Fibroblast of lung (primary cell): ENCODE data around the gene USP7. TPM values are rescaled to one million over a fixed set of nuclear protein-coding genes. Genes with fewer than 3 reads are reported as not detected.

Source experiments
- DNase-seq, 2 donors: peaks; one replicate each; pipeline versions ENCODE4 v3.0.0 to v3.0.0-alpha.2; 2010; ENCODE audit warnings: low read depth in 2 of 2
- H2AFZ ChIP-seq: 2 replicates; pipeline ENCODE4 v1.5.1; 2012; ENCODE audit warnings: low read length, control low read depth, inconsistent platforms
- H3K27ac ChIP-seq: 2 replicates; pipeline ENCODE4 v1.5.1; 2011; ENCODE audit warnings: low read length, control low read depth; ENCODE audit not compliant: insufficient read depth
- H3K27me3 ChIP-seq: 2 replicates; pipeline ENCODE4 v1.5.1; 2011; ENCODE audit warnings: mild to moderate bottlenecking, low read length; ENCODE audit not compliant: control insufficient read depth, insufficient read depth
- H3K36me3 ChIP-seq: 2 replicates; pipeline ENCODE4 v1.5.1; 2011; ENCODE audit warnings: low read length; ENCODE audit not compliant: control insufficient read depth, insufficient read depth
- H3K4me1 ChIP-seq: 2 replicates; pipeline ENCODE4 v1.5.1; 2011; ENCODE audit warnings: low read length; ENCODE audit not compliant: control insufficient read depth, insufficient read depth; ENCODE audit errors: extremely low read depth
- H3K4me2 ChIP-seq: 2 replicates; pipeline ENCODE4 v1.5.1; 2011; ENCODE audit warnings: low read length, control low read depth; ENCODE audit not compliant: insufficient read depth; ENCODE audit errors: extremely low read depth
- H3K4me3 ChIP-seq, 4 experiments: fragments of 200-600 bp in 1 of 4; sonication (generic) in 1 of 4; replicated peaks in 1 of 4; 2 replicates each; pipeline ENCODE4 v1.5.1; 2011 to 2016; ENCODE audit warnings: low read length in 4 of 4, low read depth in 3 of 4, mild to moderate bottlenecking in 3 of 4, control low read depth in 2 of 4, inconsistent platforms in 1 of 4, mixed read lengths in 1 of 4; ENCODE audit not compliant: insufficient read depth in 1 of 4; ENCODE audit errors: control extremely low read depth in 1 of 4
- H3K79me2 ChIP-seq: 2 replicates; pipeline ENCODE4 v1.5.1; 2012; ENCODE audit warnings: mild to moderate bottlenecking, low read length, inconsistent platforms; ENCODE audit not compliant: control insufficient read depth, insufficient read depth
- H3K9ac ChIP-seq: 2 replicates; pipeline ENCODE4 v1.5.1; 2011; ENCODE audit warnings: mild to moderate bottlenecking, low read length, control low read depth; ENCODE audit not compliant: insufficient read depth
- H3K9me3 ChIP-seq: 2 replicates; pipeline ENCODE4 v1.5.1; 2012; ENCODE audit warnings: low read depth, low read length; ENCODE audit not compliant: control insufficient read depth, insufficient read depth
- H4K20me1 ChIP-seq: 2 replicates; pipeline ENCODE4 v1.5.1; 2011; ENCODE audit warnings: low read length; ENCODE audit not compliant: control insufficient read depth, insufficient read depth; ENCODE audit errors: extremely low read depth
- CTCF ChIP-seq, 2 donors: IDR thresholded peaks in 1 of 2; conservative IDR thresholded peaks in 1 of 2; 1 replicate in 1 of 2; 2 replicates in 1 of 2; pipeline ENCODE4 v1.5.1; 2011 to 2012; ENCODE audit warnings: low read length in 2 of 2, control low read depth in 1 of 2, inconsistent platforms in 1 of 2, low read depth in 1 of 2, mild to moderate bottlenecking in 1 of 2
- EZH2 ChIP-seq: IDR thresholded peaks from 2 replicates; pipeline ENCODE4 v1.5.1; 2012; ENCODE audit warnings: low read length, control low read depth, mild to moderate bottlenecking; ENCODE audit errors: missing control alignments
- polyA plus RNA-seq, 2 donors: library from polyadenylated mRNA; depleted of rRNA in 1 of 2; stranded (reverse) in 1 of 2; unstranded in 1 of 2; fragments of >200 nt; gene quantifications; 2 replicates each; pipeline ENCODE4 v1.2.1, GENCODE V29; 2011 to 2012; ENCODE audit warnings: missing spikeins in 1 of 2
- total RNA-seq: library from RNA; depleted of rRNA; stranded (reverse); fragments of >200 nt; gene quantifications from 2 replicates; pipeline ENCODE4 v1.2.1, GENCODE V29; 2014

USP7 gene
- total and polyA plus RNA-seq, 2 donors (not counting 1 experiment from before 2014, with no cell fraction given), result 22.5 to 48.7 TPM

GRCh38 chr16:8892101-8892575 lies 71.6 kb downstream of the USP7 start:
- H3K9ac ChIP-seq, result no peak overlapping the region
- H3K4me2 ChIP-seq, result no peak overlapping the region
- H3K4me3 ChIP-seq, result no peak overlapping the region
- no peak for DNase-seq
- H4K20me1 ChIP-seq, result no peaks in the 10 kb centered on the region
- H3K36me3 ChIP-seq, result peaks cover 26% of the 10 kb centered on the region
- no peak overlapping the region for H3K27ac ChIP-seq
- no peaks in the 10 kb centered on the region for H3K79me2 ChIP-seq
- H2AFZ ChIP-seq, result no peak overlapping the region
- H3K27me3 ChIP-seq, result no peaks in the 10 kb centered on the region
- no peak for TF ChIP-seq CTCF (conservative IDR thresholded peaks at IDR 0.05 in 1 of 2, IDR thresholded peaks at IDR 0.05 in 1 of 2; ENCODE audit: low read depth in 1 of 2, low read length in 2 of 2)
- TF ChIP-seq EZH2, result no peak
- H3K9me3 ChIP-seq, result no peaks in the 10 kb centered on the region
- H3K4me1 ChIP-seq, result peaks cover 10% of the 10 kb centered on the region

GRCh38 chr16:8890549-8890921 lies 73.2 kb downstream of the USP7 start:
- H3K27ac ChIP-seq, result no peak overlapping the region
- H3K4me2 ChIP-seq, result no peak overlapping the region
- no peak overlapping the region for H3K9ac ChIP-seq
- DNase-seq, result no peak
- H3K27me3 ChIP-seq, result no peaks in the 10 kb centered on the region
- no peaks in the 10 kb centered on the region for H4K20me1 ChIP-seq
- no peaks in the 10 kb centered on the region for H3K9me3 ChIP-seq
- H2AFZ ChIP-seq, result no peak overlapping the region
- H3K4me3 ChIP-seq, result no peak overlapping the region
- H3K4me1 ChIP-seq, result peaks cover 17% of the 10 kb centered on the region
- TF ChIP-seq EZH2 (no peak), CTCF (conservative IDR thresholded peaks at IDR 0.05 in 1 of 2, IDR thresholded peaks at IDR 0.05 in 1 of 2; ENCODE audit: low read depth in 1 of 2, low read length in 2 of 2) (no peak)
- no peaks in the 10 kb centered on the region for H3K79me2 ChIP-seq
- H3K36me3 ChIP-seq, result peaks cover 21% of the 10 kb centered on the region

- no peak overlapping the region for H3K9ac ChIP-seq
- H2AFZ ChIP-seq, result no peak overlapping the region
- H3K27me3 ChIP-seq, result no peaks in the 10 kb centered on the region
- H3K9me3 ChIP-seq, result no peaks in the 10 kb centered on the region
- no peaks in the 10 kb centered on the region for H3K79me2 ChIP-seq
- no peak overlapping the region for H3K4me3 ChIP-seq
- TF ChIP-seq EZH2, result no peak
- no peak for TF ChIP-seq CTCF (conservative IDR thresholded peaks at IDR 0.05 in 1 of 2, IDR thresholded peaks at IDR 0.05 in 1 of 2; ENCODE audit: low read depth in 1 of 2, low read length in 2 of 2)
- no peak overlapping the region for H3K4me2 ChIP-seq
- H3K36me3 ChIP-seq, result peaks cover 21% of the 10 kb centered on the region
- DNase-seq, result no peak
- H3K4me1 ChIP-seq, result peaks cover 22% of the 10 kb centered on the region
- no peak overlapping the region for H3K27ac ChIP-seq
- no peaks in the 10 kb centered on the region for H4K20me1 ChIP-seq
Measured at GRCh38 chr16:8889893-8890548, 73.7 kb downstream of the USP7 start.
